ENCODE measurements around the gene RABEP1. TPM values are rescaled to one million over a fixed set of nuclear protein-coding genes. Genes with fewer than 3 reads are reported as not detected.

Gene RABEP1
- polyA plus RNA-seq, 1 of the 3 experiments (the other 2 are of a cell fraction) = 9.7 TPM

GRCh38 chr17:5331506-5331905 is 49.4 kb downstream of the RABEP1 start:
- H4K20me1 ChIP-seq (ENCODE audit: insufficient read depth) = no peaks in the 10 kb centered on the region
- H3K4me2 ChIP-seq = no peak overlapping the region
- H3K27me3 ChIP-seq (ENCODE audit: insufficient read depth) = no peaks in the 10 kb centered on the region
- peaks cover 0 to 11% of the 10 kb centered on the region in 2 experiments; a peak in 1 of 4 replicates for H3K4me1 ChIP-seq (ENCODE audit: control insufficient read depth in 1 of 2, insufficient read depth in 2 of 2, low read depth in 1 of 2, low read length in 1 of 2)
- TF ChIP-seq GATA2 (CRISPR knock-in tag; IDR thresholded peaks at IDR 0.05) (no peak), ELF1 (IDR thresholded peaks at IDR 0.05) (no peak)
- POLR2A ChIA-PET = no interaction called here
- H3K9me2 ChIP-seq = no peaks in the 10 kb centered on the region
- no peak overlapping the region for H3K4me3 ChIP-seq (ENCODE audit: low read depth in 2 of 2, low read length in 1 of 2)
- H3K79me2 ChIP-seq (ENCODE audit: insufficient read depth) = peaks cover 23% of the 10 kb centered on the region
- CTCF ChIA-PET = interaction anchor here (0.8 to 1.4 kb wide), 2 partner anchors 24 to 82 kb away, joined by 3 to 6 read pairs; no protein-coding TSS in a partner anchor
- no peak for DNase-seq
- peaks cover 7% of the 10 kb centered on the region for H3F3A ChIP-seq (replicated peaks; ENCODE audit: insufficient read depth)
- no peak overlapping the region for H3K9ac ChIP-seq
- H3K36me3 ChIP-seq (replicated peaks in 1 of 2; ENCODE audit: control insufficient read depth in 1 of 2, insufficient read depth in 2 of 2, low read length in 1 of 2) = peaks cover 17 to 31% of the 10 kb centered on the region in 2 experiments
- H3K9me3 ChIP-seq = no peaks in the 10 kb centered on the region
- H2AFZ ChIP-seq (ENCODE audit: low read depth) = no peak overlapping the region
- H3K27ac ChIP-seq (ENCODE audit: low read depth in 2 of 2, low read length in 1 of 2) = 0 out of 4 replicates have a peak overlapping the region, but pooled peaks of 1 of the 2 experiments have one; percentile 3
- WGBS (ENCODE audit: low lambda C conversion rate) = 93% methylated on average over 4 of the region's 4 CpGs

- no peak for TF ChIP-seq EZH2phosphoT487 (IDR thresholded peaks at IDR 0.05; ENCODE audit: borderline replicate concordance, low read depth)
- no peak for TF ChIP-seq RXRA (IDR thresholded peaks at IDR 0.05; ENCODE audit: borderline replicate concordance, low read depth)
- TF ChIP-seq TEAD4 (IDR thresholded peaks at IDR 0.05; ENCODE audit: borderline replicate concordance, insufficient read depth) = no peak
- no peak for TF ChIP-seq FOXM1 (IDR thresholded peaks at IDR 0.05; ENCODE audit: low read depth)
- TF ChIP-seq NRF1 (IDR thresholded peaks at IDR 0.05; ENCODE audit: low read depth, low read length) = no peak
- no peak for TF ChIP-seq RFX5 (IDR thresholded peaks at IDR 0.05; ENCODE audit: low read length)
- no peak for TF ChIP-seq PBX3 (IDR thresholded peaks at IDR 0.05)
- no peak for TF ChIP-seq GABPA (IDR thresholded peaks at IDR 0.05; ENCODE audit: low read depth)
- TF ChIP-seq POLR2AphosphoS5 (IDR thresholded peaks at IDR 0.05; ENCODE audit: low read depth, low read length) = no peak
- TF ChIP-seq IRF3 (IDR thresholded peaks at IDR 0.05; ENCODE audit: low read depth, low read length) = no peak
- TF ChIP-seq ELF1 (IDR thresholded peaks at IDR 0.05) = no peak
- no peak for TF ChIP-seq YY1 (IDR thresholded peaks at IDR 0.05; ENCODE audit: low read depth)
- TF ChIP-seq USF1 (IDR thresholded peaks at IDR 0.05; ENCODE audit: borderline replicate concordance, low read depth) = no peak
- no peak for TF ChIP-seq CTCF (IDR thresholded peaks at IDR 0.05)
- no peak for TF ChIP-seq NFIC (IDR thresholded peaks at IDR 0.05; ENCODE audit: borderline replicate concordance)
- TF ChIP-seq REST (IDR thresholded peaks at IDR 0.05; ENCODE audit: low read depth, low read length) = no peak
- no peaks in the 10 kb centered on the region for H3K9me3 ChIP-seq
- no peak for DNase-seq
- ChIA-PET POLR2A (interaction anchor here (0.5 kb wide), 1 partner anchor 12 kb away, joined by 3 read pairs; no protein-coding TSS in a partner anchor), CTCF (no interaction called here)
- no peak overlapping the region for H3K27ac ChIP-seq (ENCODE audit: low read depth in 2 of 2, low read length in 1 of 2)
- H3F3A ChIP-seq (replicated peaks; ENCODE audit: insufficient read depth) = peaks cover 3% of the 10 kb centered on the region
- H3K27me3 ChIP-seq (ENCODE audit: insufficient read depth) = no peaks in the 10 kb centered on the region
- 98% methylated on average over 9 of the region's 9 CpGs for WGBS (ENCODE audit: low lambda C conversion rate)
- no peak overlapping the region for H3K4me2 ChIP-seq
- no peaks in the 10 kb centered on the region for H3K4me1 ChIP-seq (ENCODE audit: control insufficient read depth in 1 of 2, insufficient read depth in 2 of 2, low read depth in 1 of 2, low read length in 1 of 2)
- H3K9me2 ChIP-seq = no peaks in the 10 kb centered on the region
- peaks cover 11 to 24% of the 10 kb centered on the region in 2 experiments for H3K36me3 ChIP-seq (replicated peaks in 1 of 2; ENCODE audit: control insufficient read depth in 1 of 2, insufficient read depth in 2 of 2, low read length in 1 of 2)
- H3K79me2 ChIP-seq (ENCODE audit: insufficient read depth) = no peaks in the 10 kb centered on the region
- no peak overlapping the region for H3K4me3 ChIP-seq (ENCODE audit: low read depth in 2 of 2, low read length in 1 of 2)
- no peaks in the 10 kb centered on the region for H4K20me1 ChIP-seq (ENCODE audit: insufficient read depth)
- H2AFZ ChIP-seq (ENCODE audit: low read depth) = no peak overlapping the region
- H3K9ac ChIP-seq = no peak overlapping the region
Observed at GRCh38 chr17:5344914-5345313, 62.8 kb downstream of the RABEP1 start.
